ENCODE measurements around the gene KLHL7. TPM values are rescaled to one million over a fixed set of nuclear protein-coding genes. Genes with fewer than 3 reads are reported as not detected.

KLHL7 gene
- total and polyA plus RNA-seq, 9 of the 15 experiments (the other 6 are each of a cell fraction or from before 2014, with no cell fraction given): 4.2 to 63.1 (median 32.3) TPM

DNA sequence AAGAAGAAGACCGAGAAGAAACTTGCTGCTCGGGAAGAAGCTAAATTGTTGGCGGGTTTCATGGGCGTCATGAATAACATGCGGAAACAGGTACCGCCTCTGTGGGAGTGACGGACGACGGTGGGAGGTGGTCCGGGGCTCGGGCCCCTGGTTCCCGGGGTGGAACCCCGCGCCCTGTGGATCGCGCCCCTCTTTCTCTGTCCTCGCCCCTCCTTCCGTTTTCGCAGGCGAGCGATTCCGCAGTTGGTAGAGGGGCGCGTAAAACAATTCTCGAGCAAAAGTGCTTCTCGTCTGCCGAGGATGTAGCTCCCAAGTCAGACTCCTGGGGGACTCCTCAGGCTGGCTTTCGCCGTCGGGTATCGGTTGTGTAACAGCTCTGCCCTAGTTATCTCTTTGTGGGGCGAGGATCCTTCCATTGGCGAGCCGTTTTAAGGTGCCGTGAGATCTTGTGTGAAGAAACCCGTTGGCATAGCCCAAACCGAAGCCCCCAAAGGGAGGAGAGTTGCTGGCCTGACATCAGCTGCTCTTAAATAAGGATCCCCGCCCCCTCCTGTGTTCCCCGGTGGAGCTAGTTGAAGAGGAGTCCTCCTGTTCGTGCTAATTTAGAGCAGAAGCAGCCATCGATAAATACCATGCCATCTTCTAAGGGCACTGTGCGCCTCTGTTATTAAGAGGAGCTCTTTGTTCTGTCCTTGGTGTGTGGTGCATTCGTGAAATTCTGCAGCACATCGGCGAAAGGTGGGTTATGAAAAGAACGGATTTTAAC lies 655 bp downstream of the KLHL7 start (continued):
- TF ChIP-seq CREB1 (IDR thresholded peaks at IDR 0.05) (no peak), CREB1 (CRISPR knock-in tag; IDR thresholded peaks at IDR 0.05) (no peak), STAG1 (CRISPR knock-in tag; IDR thresholded peaks at IDR 0.05; ENCODE audit: borderline replicate concordance) (0 out of 2 replicates have a peak, but pooled peaks have one; percentile 1), ZNF146 (CRISPR knock-in tag; IDR thresholded peaks at IDR 0.05; ENCODE audit: unreplicated experiment) (no peak), RAD21 (CRISPR knock-in tag; conservative IDR thresholded peaks at IDR 0.05 in 1 of 2, IDR thresholded peaks at IDR 0.05 in 1 of 2) (peak in 1 of 2 experiments; percentile 23; a peak in 1 of 4 replicates), CBFA2T3 (IDR thresholded peaks at IDR 0.05) (no peak), MTA1 (IDR thresholded peaks at IDR 0.05; ENCODE audit: borderline replicate concordance) (no peak)
- TF ChIP-seq, protein P1, sequence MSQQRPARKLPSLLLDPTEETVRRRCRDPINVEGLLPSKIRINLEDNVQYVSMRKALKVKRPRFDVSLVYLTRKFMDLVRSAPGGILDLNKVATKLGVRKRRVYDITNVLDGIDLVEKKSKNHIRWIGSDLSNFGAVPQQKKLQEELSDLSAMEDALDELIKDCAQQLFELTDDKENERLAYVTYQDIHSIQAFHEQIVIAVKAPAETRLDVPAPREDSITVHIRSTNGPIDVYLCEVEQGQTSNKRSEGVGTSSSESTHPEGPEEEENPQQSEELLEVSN (IDR thresholded peaks at IDR 0.05; ENCODE audit: borderline replicate concordance in 1 of 2, extremely low read depth in 1 of 2, insufficient read depth in 1 of 2, insufficient read length in 1 of 2, low read depth in 1 of 2, low read length in 1 of 2, poor library complexity in 1 of 2, severe bottlenecking in 1 of 2): peak in 1 of 2 experiments; percentile 14
- TF ChIP-seq, protein P2, sequence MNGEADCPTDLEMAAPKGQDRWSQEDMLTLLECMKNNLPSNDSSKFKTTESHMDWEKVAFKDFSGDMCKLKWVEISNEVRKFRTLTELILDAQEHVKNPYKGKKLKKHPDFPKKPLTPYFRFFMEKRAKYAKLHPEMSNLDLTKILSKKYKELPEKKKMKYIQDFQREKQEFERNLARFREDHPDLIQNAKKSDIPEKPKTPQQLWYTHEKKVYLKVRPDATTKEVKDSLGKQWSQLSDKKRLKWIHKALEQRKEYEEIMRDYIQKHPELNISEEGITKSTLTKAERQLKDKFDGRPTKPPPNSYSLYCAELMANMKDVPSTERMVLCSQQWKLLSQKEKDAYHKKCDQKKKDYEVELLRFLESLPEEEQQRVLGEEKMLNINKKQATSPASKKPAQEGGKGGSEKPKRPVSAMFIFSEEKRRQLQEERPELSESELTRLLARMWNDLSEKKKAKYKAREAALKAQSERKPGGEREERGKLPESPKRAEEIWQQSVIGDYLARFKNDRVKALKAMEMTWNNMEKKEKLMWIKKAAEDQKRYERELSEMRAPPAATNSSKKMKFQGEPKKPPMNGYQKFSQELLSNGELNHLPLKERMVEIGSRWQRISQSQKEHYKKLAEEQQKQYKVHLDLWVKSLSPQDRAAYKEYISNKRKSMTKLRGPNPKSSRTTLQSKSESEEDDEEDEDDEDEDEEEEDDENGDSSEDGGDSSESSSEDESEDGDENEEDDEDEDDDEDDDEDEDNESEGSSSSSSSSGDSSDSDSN (IDR thresholded peaks at IDR 0.05; ENCODE audit: borderline replicate concordance in 1 of 2, low read depth in 2 of 2, low read length in 2 of 2): 0 out of 4 replicates have a peak, but pooled peaks of 1 of the 2 experiments have one; percentile 40
- TF ChIP-seq, protein P3, sequence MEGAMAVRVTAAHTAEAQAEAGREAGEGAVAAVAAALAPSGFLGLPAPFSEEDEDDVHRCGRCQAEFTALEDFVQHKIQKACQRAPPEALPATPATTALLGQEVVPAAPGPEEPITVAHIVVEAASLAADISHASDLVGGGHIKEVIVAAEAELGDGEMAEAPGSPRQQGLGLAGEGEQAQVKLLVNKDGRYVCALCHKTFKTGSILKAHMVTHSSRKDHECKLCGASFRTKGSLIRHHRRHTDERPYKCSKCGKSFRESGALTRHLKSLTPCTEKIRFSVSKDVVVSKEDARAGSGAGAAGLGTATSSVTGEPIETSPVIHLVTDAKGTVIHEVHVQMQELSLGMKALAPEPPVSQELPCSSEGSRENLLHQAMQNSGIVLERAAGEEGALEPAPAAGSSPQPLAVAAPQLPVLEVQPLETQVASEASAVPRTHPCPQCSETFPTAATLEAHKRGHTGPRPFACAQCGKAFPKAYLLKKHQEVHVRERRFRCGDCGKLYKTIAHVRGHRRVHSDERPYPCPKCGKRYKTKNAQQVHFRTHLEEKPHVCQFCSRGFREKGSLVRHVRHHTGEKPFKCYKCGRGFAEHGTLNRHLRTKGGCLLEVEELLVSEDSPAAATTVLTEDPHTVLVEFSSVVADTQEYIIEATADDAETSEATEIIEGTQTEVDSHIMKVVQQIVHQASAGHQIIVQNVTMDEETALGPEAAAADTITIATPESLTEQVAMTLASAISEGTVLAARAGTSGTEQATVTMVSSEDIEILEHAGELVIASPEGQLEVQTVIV (CRISPR knock-in tag; IDR thresholded peaks at IDR 0.05; ENCODE audit: borderline replicate concordance): no peak
- TF ChIP-seq, protein P4, sequence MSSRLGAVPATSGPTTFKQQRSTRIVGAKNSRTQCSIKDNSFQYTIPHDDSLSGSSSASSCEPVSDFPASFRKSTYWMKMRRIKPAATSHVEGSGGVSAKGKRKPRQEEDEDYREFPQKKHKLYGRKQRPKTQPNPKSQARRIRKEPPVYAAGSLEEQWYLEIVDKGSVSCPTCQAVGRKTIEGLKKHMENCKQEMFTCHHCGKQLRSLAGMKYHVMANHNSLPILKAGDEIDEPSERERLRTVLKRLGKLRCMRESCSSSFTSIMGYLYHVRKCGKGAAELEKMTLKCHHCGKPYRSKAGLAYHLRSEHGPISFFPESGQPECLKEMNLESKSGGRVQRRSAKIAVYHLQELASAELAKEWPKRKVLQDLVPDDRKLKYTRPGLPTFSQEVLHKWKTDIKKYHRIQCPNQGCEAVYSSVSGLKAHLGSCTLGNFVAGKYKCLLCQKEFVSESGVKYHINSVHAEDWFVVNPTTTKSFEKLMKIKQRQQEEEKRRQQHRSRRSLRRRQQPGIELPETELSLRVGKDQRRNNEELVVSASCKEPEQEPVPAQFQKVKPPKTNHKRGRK (tag; IDR thresholded peaks at IDR 0.05): no peak

All from K562 (cell line).